HEK293 (cell line): Measurements from ENCODE around the gene ARHGAP23.

Experiments used
- OSR2 ChIP-seq: fragments of 450-650 bp; formaldehyde crosslinking; IDR thresholded peaks from 2 replicates; pipeline ENCODE4 v1.5.1; 2016; ENCODE audit warnings: missing biosample characterization, missing genetic modification characterization
- YY1 ChIP-seq: fragments of 450-650 bp; formaldehyde crosslinking; IDR thresholded peaks from 2 replicates; pipeline ENCODE4 v1.5.1; 2018; ENCODE audit warnings: missing biosample characterization, missing genetic modification characterization
- ZBTB1 ChIP-seq: fragments of 450-650 bp; formaldehyde crosslinking; IDR thresholded peaks from 2 replicates; pipeline ENCODE4 v1.5.1; 2016; ENCODE audit warnings: missing biosample characterization, missing genetic modification characterization
- TF ChIP-seq, protein P1 (sequence below): fragments of 450-650 bp; formaldehyde crosslinking; IDR thresholded peaks from 2 replicates; pipeline ENCODE4 v1.5.1; 2016; ENCODE audit warnings: missing biosample characterization, missing genetic modification characterization
- TF ChIP-seq, protein P2 (sequence below): fragments of 450-650 bp; formaldehyde crosslinking; IDR thresholded peaks from 2 replicates; pipeline ENCODE4 v1.5.1; 2016; ENCODE audit warnings: missing biosample characterization, missing genetic modification characterization
- TF ChIP-seq, protein P3 (sequence below): fragments of 450-650 bp; formaldehyde crosslinking; IDR thresholded peaks from 2 replicates; pipeline ENCODE4 v1.5.1; 2016; ENCODE audit warnings: missing biosample characterization, missing genetic modification characterization
- TF ChIP-seq, protein P4 (sequence below): fragments of 450-650 bp; formaldehyde crosslinking; IDR thresholded peaks from 2 replicates; pipeline ENCODE4 v1.5.1; 2017; ENCODE audit warnings: missing biosample characterization, missing genetic modification characterization
- TF ChIP-seq, protein P5 (sequence below): fragments of 450-650 bp; formaldehyde crosslinking; IDR thresholded peaks from 2 replicates; pipeline ENCODE4 v1.5.1; 2017; ENCODE audit warnings: missing biosample characterization, missing genetic modification characterization

DNA sequence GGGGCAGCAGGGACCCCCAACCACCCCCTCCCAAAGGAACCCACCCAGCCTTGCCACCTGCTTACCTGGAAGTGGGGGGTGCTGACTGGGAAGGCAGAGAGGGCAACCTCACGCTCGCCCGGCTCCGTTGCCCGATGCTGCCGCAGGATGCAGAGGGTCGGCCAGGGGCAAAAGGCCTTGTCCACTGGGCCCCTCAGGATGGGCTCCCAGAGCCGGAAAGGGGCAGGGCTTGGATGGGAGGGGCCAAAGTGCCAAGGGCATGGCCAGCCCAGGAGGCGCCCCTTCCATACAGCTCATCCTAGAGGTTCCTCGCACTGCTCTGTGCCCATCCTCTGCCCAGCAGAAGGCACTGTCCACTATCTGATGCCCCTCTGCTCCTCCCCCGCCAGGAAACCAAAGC lies 118.1 kb downstream of the ARHGAP23 start:
- TF ChIP-seq OSR2 (tag by site-specific recombination) = no peak
- TF ChIP-seq, protein P1, sequence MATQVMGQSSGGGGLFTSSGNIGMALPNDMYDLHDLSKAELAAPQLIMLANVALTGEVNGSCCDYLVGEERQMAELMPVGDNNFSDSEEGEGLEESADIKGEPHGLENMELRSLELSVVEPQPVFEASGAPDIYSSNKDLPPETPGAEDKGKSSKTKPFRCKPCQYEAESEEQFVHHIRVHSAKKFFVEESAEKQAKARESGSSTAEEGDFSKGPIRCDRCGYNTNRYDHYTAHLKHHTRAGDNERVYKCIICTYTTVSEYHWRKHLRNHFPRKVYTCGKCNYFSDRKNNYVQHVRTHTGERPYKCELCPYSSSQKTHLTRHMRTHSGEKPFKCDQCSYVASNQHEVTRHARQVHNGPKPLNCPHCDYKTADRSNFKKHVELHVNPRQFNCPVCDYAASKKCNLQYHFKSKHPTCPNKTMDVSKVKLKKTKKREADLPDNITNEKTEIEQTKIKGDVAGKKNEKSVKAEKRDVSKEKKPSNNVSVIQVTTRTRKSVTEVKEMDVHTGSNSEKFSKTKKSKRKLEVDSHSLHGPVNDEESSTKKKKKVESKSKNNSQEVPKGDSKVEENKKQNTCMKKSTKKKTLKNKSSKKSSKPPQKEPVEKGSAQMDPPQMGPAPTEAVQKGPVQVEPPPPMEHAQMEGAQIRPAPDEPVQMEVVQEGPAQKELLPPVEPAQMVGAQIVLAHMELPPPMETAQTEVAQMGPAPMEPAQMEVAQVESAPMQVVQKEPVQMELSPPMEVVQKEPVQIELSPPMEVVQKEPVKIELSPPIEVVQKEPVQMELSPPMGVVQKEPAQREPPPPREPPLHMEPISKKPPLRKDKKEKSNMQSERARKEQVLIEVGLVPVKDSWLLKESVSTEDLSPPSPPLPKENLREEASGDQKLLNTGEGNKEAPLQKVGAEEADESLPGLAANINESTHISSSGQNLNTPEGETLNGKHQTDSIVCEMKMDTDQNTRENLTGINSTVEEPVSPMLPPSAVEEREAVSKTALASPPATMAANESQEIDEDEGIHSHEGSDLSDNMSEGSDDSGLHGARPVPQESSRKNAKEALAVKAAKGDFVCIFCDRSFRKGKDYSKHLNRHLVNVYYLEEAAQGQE (tag by site-specific recombination) = no peak
- TF ChIP-seq, protein P2, sequence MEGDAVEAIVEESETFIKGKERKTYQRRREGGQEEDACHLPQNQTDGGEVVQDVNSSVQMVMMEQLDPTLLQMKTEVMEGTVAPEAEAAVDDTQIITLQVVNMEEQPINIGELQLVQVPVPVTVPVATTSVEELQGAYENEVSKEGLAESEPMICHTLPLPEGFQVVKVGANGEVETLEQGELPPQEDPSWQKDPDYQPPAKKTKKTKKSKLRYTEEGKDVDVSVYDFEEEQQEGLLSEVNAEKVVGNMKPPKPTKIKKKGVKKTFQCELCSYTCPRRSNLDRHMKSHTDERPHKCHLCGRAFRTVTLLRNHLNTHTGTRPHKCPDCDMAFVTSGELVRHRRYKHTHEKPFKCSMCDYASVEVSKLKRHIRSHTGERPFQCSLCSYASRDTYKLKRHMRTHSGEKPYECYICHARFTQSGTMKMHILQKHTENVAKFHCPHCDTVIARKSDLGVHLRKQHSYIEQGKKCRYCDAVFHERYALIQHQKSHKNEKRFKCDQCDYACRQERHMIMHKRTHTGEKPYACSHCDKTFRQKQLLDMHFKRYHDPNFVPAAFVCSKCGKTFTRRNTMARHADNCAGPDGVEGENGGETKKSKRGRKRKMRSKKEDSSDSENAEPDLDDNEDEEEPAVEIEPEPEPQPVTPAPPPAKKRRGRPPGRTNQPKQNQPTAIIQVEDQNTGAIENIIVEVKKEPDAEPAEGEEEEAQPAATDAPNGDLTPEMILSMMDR = no peak
- TF ChIP-seq, protein P3, sequence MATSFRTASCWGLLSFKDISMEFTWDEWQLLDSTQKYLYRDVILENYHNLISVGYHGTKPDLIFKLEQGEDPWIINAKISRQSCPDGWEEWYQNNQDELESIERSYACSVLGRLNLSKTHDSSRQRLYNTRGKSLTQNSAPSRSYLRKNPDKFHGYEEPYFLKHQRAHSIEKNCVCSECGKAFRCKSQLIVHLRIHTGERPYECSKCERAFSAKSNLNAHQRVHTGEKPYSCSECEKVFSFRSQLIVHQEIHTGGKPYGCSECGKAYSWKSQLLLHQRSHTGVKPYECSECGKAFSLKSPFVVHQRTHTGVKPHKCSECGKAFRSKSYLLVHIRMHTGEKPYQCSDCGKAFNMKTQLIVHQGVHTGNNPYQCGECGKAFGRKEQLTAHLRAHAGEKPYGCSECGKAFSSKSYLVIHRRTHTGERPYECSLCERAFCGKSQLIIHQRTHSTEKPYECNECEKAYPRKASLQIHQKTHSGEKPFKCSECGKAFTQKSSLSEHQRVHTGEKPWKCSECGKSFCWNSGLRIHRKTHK (tag by site-specific recombination) = no peak
- TF ChIP-seq, protein P4, sequence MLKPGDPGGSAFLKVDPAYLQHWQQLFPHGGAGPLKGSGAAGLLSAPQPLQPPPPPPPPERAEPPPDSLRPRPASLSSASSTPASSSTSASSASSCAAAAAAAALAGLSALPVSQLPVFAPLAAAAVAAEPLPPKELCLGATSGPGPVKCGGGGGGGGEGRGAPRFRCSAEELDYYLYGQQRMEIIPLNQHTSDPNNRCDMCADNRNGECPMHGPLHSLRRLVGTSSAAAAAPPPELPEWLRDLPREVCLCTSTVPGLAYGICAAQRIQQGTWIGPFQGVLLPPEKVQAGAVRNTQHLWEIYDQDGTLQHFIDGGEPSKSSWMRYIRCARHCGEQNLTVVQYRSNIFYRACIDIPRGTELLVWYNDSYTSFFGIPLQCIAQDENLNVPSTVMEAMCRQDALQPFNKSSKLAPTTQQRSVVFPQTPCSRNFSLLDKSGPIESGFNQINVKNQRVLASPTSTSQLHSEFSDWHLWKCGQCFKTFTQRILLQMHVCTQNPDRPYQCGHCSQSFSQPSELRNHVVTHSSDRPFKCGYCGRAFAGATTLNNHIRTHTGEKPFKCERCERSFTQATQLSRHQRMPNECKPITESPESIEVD (tag by site-specific recombination) = no peak
- TF ChIP-seq, protein P5, sequence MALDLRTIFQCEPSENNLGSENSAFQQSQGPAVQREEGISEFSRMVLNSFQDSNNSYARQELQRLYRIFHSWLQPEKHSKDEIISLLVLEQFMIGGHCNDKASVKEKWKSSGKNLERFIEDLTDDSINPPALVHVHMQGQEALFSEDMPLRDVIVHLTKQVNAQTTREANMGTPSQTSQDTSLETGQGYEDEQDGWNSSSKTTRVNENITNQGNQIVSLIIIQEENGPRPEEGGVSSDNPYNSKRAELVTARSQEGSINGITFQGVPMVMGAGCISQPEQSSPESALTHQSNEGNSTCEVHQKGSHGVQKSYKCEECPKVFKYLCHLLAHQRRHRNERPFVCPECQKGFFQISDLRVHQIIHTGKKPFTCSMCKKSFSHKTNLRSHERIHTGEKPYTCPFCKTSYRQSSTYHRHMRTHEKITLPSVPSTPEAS (tag by site-specific recombination) = no peak
- TF ChIP-seq ZBTB1 (tag by site-specific recombination) = no peak
- no peak for TF ChIP-seq YY1 (tag by site-specific recombination)
